HepG2 (cell line): ENCODE data around the gene IRF2. TPM values are rescaled to one million over a fixed set of nuclear protein-coding genes. Genes with fewer than 3 reads are reported as not detected.

Experiments
- FOSL2 ChIP-seq: sonication (generic); formaldehyde crosslinking; IDR thresholded peaks from 2 replicates; pipeline ENCODE4 v1.4.0; 2020; ENCODE audit warnings: missing genetic modification reagents
- HDAC2 ChIP-seq: sonication (generic); formaldehyde crosslinking; IDR thresholded peaks from 2 replicates; pipeline ENCODE4 v1.4.0; 2020; ENCODE audit warnings: missing genetic modification reagents
- HOXA5 ChIP-seq: sonication (generic); formaldehyde crosslinking; IDR thresholded peaks from 2 replicates; pipeline ENCODE4 v1.4.0; 2020; ENCODE audit warnings: missing genetic modification reagents
- HOXA7 ChIP-seq: sonication (generic); formaldehyde crosslinking; IDR thresholded peaks from 2 replicates; pipeline ENCODE4 v1.8.1; 2022; ENCODE audit warnings: mild to moderate bottlenecking, missing genetic modification reagents, moderate library complexity
- NFAT5 ChIP-seq: sonication (generic); formaldehyde crosslinking; IDR thresholded peaks from 2 replicates; pipeline ENCODE4 v1.4.0; 2020; ENCODE audit warnings: missing genetic modification reagents
- POLR2AphosphoS2 ChIP-seq: IDR thresholded peaks from 2 replicates; pipeline ENCODE4 v1.6.1; 2011; ENCODE audit warnings: low read depth, low read length, improper control_type of control experiment
- RFXANK ChIP-seq: IDR thresholded peaks from 2 replicates; pipeline ENCODE4 v1.6.1; 2016
- SETDB1 ChIP-seq: sonication (generic); formaldehyde crosslinking; IDR thresholded peaks from 2 replicates; pipeline ENCODE4 v1.5.1; 2020; ENCODE audit warnings: missing genetic modification reagents, mild to moderate bottlenecking, borderline replicate concordance
- SIX4 ChIP-seq: sonication (generic); formaldehyde crosslinking; IDR thresholded peaks from 2 replicates; pipeline ENCODE4 v1.4.0; 2020; ENCODE audit warnings: missing genetic modification reagents
- SMAD1 ChIP-seq: sonication (generic); formaldehyde crosslinking; IDR thresholded peaks from 2 replicates; pipeline ENCODE4 v1.4.0; 2020; ENCODE audit warnings: missing genetic modification reagents, low read depth, mild to moderate bottlenecking, borderline replicate concordance
- TBX2 ChIP-seq: sonication (generic); formaldehyde crosslinking; IDR thresholded peaks from 2 replicates; pipeline ENCODE4 v1.5.0; 2020; ENCODE audit warnings: missing genetic modification reagents, mild to moderate bottlenecking, borderline replicate concordance
- THAP11 ChIP-seq: IDR thresholded peaks from 2 replicates; pipeline ENCODE4 v1.6.1; 2016; ENCODE audit warnings: missing biosample characterization, missing genetic modification reagents
- ZBTB3 ChIP-seq: sonication (generic); formaldehyde crosslinking; IDR thresholded peaks from 2 replicates; pipeline ENCODE4 v1.4.0; 2020; ENCODE audit warnings: low read depth, mild to moderate bottlenecking, moderate library complexity, missing genetic modification reagents, borderline replicate concordance
- ZNF337 ChIP-seq: sonication (generic); formaldehyde crosslinking; IDR thresholded peaks from 2 replicates; pipeline ENCODE4 v1.5.1; 2020; ENCODE audit warnings: missing genetic modification reagents, low read depth, mild to moderate bottlenecking, borderline replicate concordance
- ZNF354B ChIP-seq: sonication (generic); formaldehyde crosslinking; IDR thresholded peaks from 2 replicates; pipeline ENCODE4 v1.8.0; 2022; ENCODE audit warnings: mild to moderate bottlenecking, missing genetic modification reagents
- ZNF670 ChIP-seq: sonication (generic); formaldehyde crosslinking; IDR thresholded peaks from 2 replicates; pipeline ENCODE4 v1.8.0; 2022; ENCODE audit warnings: mild to moderate bottlenecking, missing genetic modification reagents, borderline replicate concordance
- ZNF672 ChIP-seq: sonication (generic); formaldehyde crosslinking; IDR thresholded peaks from 2 replicates; pipeline ENCODE4 v1.8.1; 2022; ENCODE audit warnings: missing genetic modification reagents
- ZNF678 ChIP-seq: sonication (generic); formaldehyde crosslinking; IDR thresholded peaks from 2 replicates; pipeline ENCODE4 v1.4.0; 2020; ENCODE audit warnings: mild to moderate bottlenecking, missing genetic modification reagents
- ZNF788 ChIP-seq: sonication (generic); formaldehyde crosslinking; IDR thresholded peaks from 2 replicates; pipeline ENCODE4 v1.5.0; 2020; ENCODE audit warnings: mild to moderate bottlenecking, missing genetic modification reagents, borderline replicate concordance
- polyA plus RNA-seq, 8 experiments: library from polyadenylated mRNA; depleted of rRNA in 3 of 8; stranded (reverse) in 7 of 8; unstranded in 1 of 8; fragments of >200 nt; fragmentation: Illumina TruSeq in 4 of 8; extraction: Trizol in 4 of 8; gene quantifications; 2 replicates each; pipeline versions ENCODE4 v1.2.1 to v1.2.3, GENCODE V29; 2011 to 2016; ENCODE audit warnings: low read depth in 4 of 8, missing spikeins in 1 of 8, mixed read lengths in 1 of 8; ENCODE audit not compliant: insufficient read depth in 1 of 8
- total RNA-seq, 5 experiments: library from RNA; depleted of rRNA; stranded (reverse); fragments of >200 nt; fragmentation: Illumina TruSeq; extraction: Trizol; gene quantifications; 2 replicates each; pipeline ENCODE4 v1.2.3, GENCODE V29; 2016; ENCODE audit warnings: low read depth in 1 of 5
- TF ChIP-seq, protein P1 (sequence below): sonication (generic); formaldehyde crosslinking; IDR thresholded peaks from 2 replicates; pipeline ENCODE4 v1.8.1; 2023; ENCODE audit warnings: mild to moderate bottlenecking, inconsistent platforms, moderate library complexity, missing genetic modification reagents, borderline replicate concordance
- TF ChIP-seq, protein P2 (sequence below): sonication (generic); formaldehyde crosslinking; IDR thresholded peaks from 2 replicates; pipeline ENCODE4 v1.5.0; 2020; ENCODE audit warnings: missing genetic modification reagents
- TF ChIP-seq, protein P3 (sequence below): sonication (generic); formaldehyde crosslinking; IDR thresholded peaks from 2 replicates; pipeline ENCODE4 v1.5.0; 2020; ENCODE audit warnings: mild to moderate bottlenecking, missing genetic modification reagents, moderate library complexity

The IRF2 gene
- total and polyA plus RNA-seq, 2 of the 13 experiments (the other 11 are each of a cell fraction or from before 2014, with no cell fraction given): 15.5 to 28.8 TPM

DNA sequence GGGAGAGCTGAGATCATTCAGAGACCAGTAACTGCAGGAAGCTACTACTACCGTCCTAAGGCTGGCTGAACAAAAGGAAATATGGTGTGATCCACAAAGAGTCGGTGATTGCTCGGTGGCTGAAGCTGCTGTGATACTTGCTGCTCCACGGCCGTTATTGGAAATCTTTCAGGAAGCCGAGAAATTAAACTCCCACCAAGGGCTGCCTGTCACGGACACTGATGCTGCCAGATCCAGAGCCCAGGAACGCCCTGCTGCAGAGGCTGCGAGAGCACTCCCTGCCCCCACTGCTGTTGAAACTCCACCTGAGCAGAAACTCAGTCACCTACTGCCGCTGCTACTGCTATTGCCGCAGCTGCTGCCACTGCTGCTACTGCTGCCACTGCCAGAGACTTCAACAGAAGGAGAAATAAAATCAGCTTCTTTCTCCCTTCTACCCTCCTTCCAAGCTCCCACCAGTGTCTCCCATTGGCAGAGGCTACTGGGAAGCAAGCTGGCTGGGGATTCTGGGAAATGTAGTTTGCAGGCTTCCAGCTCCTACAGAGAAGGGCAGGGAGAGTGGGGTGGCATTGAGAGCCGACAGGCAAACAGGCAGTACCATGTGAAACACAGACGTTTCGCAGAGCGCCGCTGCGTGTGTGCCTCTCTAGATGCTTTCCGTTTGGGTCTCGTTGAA is 130.7 kb downstream of the IRF2 start (continued):
- TF ChIP-seq ZNF337 (CRISPR knock-in tag) (no peak), ZNF354B (CRISPR knock-in tag) (no peak), ZNF672 (CRISPR knock-in tag) (no peak), TBX2 (CRISPR knock-in tag) (peak; percentile 15; the same call in 1 of the 2 replicates), NFAT5 (CRISPR knock-in tag) (no peak), POLR2AphosphoS2 (no peak), SIX4 (CRISPR knock-in tag) (no peak), FOSL2 (CRISPR knock-in tag) (no peak), HDAC2 (CRISPR knock-in tag) (peak; percentile 53; the same call in 1 of the 2 replicates), RFXANK (no peak), ZNF678 (CRISPR knock-in tag) (no peak), ZNF670 (CRISPR knock-in tag) (no peak), ZNF788 (CRISPR knock-in tag) (no peak; the same call in 1 of the 2 replicates), ZBTB3 (CRISPR knock-in tag) (no peak), SMAD1 (CRISPR knock-in tag) (no peak), SETDB1 (no peak), THAP11 (CRISPR knock-in tag) (peak; percentile 99), HOXA5 (CRISPR knock-in tag) (no peak), HOXA7 (no peak)
- TF ChIP-seq, protein P1, sequence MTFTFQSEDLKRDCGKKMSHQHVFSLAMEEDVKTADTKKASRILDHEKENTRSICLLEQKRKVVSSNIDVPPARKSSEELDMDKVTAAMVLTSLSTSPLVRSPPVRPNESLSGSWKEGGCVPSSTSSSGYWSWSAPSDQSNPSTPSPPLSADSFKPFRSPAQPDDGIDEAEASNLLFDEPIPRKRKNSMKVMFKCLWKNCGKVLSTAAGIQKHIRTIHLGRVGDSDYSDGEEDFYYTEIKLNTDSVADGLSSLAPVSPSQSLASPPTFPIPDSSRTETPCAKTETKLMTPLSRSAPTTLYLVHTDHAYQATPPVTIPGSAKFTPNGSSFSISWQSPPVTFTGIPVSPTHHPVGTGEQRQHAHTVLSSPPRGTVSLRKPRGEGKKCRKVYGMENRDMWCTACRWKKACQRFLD: no peak
- TF ChIP-seq, protein P2, sequence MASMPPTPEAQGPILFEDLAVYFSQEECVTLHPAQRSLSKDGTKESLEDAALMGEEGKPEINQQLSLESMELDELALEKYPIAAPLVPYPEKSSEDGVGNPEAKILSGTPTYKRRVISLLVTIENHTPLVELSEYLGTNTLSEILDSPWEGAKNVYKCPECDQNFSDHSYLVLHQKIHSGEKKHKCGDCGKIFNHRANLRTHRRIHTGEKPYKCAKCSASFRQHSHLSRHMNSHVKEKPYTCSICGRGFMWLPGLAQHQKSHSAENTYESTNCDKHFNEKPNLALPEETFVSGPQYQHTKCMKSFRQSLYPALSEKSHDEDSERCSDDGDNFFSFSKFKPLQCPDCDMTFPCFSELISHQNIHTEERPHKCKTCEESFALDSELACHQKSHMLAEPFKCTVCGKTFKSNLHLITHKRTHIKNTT (CRISPR knock-in tag): no peak
- TF ChIP-seq, protein P3, sequence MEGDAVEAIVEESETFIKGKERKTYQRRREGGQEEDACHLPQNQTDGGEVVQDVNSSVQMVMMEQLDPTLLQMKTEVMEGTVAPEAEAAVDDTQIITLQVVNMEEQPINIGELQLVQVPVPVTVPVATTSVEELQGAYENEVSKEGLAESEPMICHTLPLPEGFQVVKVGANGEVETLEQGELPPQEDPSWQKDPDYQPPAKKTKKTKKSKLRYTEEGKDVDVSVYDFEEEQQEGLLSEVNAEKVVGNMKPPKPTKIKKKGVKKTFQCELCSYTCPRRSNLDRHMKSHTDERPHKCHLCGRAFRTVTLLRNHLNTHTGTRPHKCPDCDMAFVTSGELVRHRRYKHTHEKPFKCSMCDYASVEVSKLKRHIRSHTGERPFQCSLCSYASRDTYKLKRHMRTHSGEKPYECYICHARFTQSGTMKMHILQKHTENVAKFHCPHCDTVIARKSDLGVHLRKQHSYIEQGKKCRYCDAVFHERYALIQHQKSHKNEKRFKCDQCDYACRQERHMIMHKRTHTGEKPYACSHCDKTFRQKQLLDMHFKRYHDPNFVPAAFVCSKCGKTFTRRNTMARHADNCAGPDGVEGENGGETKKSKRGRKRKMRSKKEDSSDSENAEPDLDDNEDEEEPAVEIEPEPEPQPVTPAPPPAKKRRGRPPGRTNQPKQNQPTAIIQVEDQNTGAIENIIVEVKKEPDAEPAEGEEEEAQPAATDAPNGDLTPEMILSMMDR (CRISPR knock-in tag): no peak
